ENCODE data around the gene ACSL6.

The ACSL6 gene

GRCh38 chr5:132006331-132007120 is 4.9 kb downstream of the ACSL6 start:
- TF ChIP-seq CTCF (IDR thresholded peaks at IDR 0.05; ENCODE audit: insufficient read depth, low read depth, low read length, missing control alignments): no peak
- DNase-seq (ENCODE audit: low read depth): no peak
- no peak overlapping the region for H3K4me3 ChIP-seq (ENCODE audit: low read depth, low read length)

- TF ChIP-seq CTCF (IDR thresholded peaks at IDR 0.05; ENCODE audit: insufficient read depth, low read depth, low read length, missing control alignments): no peak
- no peak overlapping the region for H3K4me3 ChIP-seq (ENCODE audit: low read depth, low read length)
- no peak for DNase-seq (ENCODE audit: low read depth)
Measured at GRCh38 chr5:132005591-132005990, 5.9 kb downstream of the ACSL6 start.

GRCh38 chr5:132003982-132004381 is 7.5 kb downstream of the ACSL6 start:
- no peak for TF ChIP-seq CTCF (IDR thresholded peaks at IDR 0.05; ENCODE audit: insufficient read depth, low read depth, low read length, missing control alignments)
- DNase-seq (ENCODE audit: low read depth): no peak

GRCh38 chr5:132003170-132003744 is 8.2 kb downstream of the ACSL6 start:
- H3K4me3 ChIP-seq (ENCODE audit: low read depth, low read length): no peak overlapping the region
- TF ChIP-seq CTCF (IDR thresholded peaks at IDR 0.05; ENCODE audit: insufficient read depth, low read depth, low read length, missing control alignments): no peak
- no peak for DNase-seq (ENCODE audit: low read depth)

More at GRCh38 chr5:132003982-132004381, 7.5 kb downstream of the ACSL6 start:
- H3K4me3 ChIP-seq (ENCODE audit: low read depth, low read length): no peak overlapping the region

GRCh38 chr5:132002757-132003156 is 8.7 kb downstream of the ACSL6 start:
- no peak for TF ChIP-seq CTCF (IDR thresholded peaks at IDR 0.05; ENCODE audit: insufficient read depth, low read depth, low read length, missing control alignments)
- H3K4me3 ChIP-seq (ENCODE audit: low read depth, low read length): no peak overlapping the region
- no peak for DNase-seq (ENCODE audit: low read depth)

GRCh38 chr5:132001647-132002561 is 9.6 kb downstream of the ACSL6 start:
- no peak overlapping the region for H3K4me3 ChIP-seq (ENCODE audit: low read depth, low read length)
- TF ChIP-seq CTCF (IDR thresholded peaks at IDR 0.05; ENCODE audit: insufficient read depth, low read depth, low read length, missing control alignments): no peak
- DNase-seq (ENCODE audit: low read depth): no peak
